Measurements from ENCODE around the gene PTPN4. TPM values are rescaled to one million over a fixed set of nuclear protein-coding genes. Genes with fewer than 3 reads are reported as not detected.

PTPN4 gene
- total and polyA plus RNA-seq, 12 donors: 5.2 to 56.5 (median 40.6) TPM

DNA sequence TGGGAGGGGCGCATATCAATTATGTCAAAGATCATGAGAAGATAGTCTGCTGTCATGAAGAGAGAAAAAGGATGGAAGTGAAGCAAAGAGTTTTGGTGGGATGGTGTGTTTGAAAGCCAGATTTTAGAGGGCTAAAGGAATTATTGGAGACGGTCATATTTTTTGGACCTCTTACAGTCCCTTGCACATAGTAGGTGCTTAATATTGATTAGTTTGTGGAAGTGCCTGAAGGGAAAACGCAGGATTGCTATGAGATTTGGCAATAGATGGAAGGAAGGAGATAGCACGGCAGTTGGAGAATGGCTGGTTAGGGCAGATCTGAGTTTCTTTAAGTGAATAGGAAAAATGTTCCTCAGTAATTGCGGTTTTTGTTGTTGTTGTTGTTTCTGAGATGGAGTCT is 269.1 kb downstream of the PTPN4 start:
- Histone ChIP-seq H3K9me3 (replicated peaks in 1 of 3) (no peaks in the 10 kb centered on the region), H3K27ac (no peak overlapping the region), H3K4me1 (replicated peaks in 1 of 2) (no peaks in the 10 kb centered on the region), H3K36me3 (replicated peaks in 1 of 2) (no peaks in the 10 kb centered on the region), H3K27me3 (no peaks in the 10 kb centered on the region), H3K4me3 (no peak overlapping the region)
- no peak for DNase-seq
- no peak for TF ChIP-seq POLR2A (IDR thresholded peaks at IDR 0.05)
- TF ChIP-seq, protein P1, sequence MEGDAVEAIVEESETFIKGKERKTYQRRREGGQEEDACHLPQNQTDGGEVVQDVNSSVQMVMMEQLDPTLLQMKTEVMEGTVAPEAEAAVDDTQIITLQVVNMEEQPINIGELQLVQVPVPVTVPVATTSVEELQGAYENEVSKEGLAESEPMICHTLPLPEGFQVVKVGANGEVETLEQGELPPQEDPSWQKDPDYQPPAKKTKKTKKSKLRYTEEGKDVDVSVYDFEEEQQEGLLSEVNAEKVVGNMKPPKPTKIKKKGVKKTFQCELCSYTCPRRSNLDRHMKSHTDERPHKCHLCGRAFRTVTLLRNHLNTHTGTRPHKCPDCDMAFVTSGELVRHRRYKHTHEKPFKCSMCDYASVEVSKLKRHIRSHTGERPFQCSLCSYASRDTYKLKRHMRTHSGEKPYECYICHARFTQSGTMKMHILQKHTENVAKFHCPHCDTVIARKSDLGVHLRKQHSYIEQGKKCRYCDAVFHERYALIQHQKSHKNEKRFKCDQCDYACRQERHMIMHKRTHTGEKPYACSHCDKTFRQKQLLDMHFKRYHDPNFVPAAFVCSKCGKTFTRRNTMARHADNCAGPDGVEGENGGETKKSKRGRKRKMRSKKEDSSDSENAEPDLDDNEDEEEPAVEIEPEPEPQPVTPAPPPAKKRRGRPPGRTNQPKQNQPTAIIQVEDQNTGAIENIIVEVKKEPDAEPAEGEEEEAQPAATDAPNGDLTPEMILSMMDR (IDR thresholded peaks at IDR 0.05): no peak
- WGBS, 4 donors: 92 to 95% (median 93%) methylated on average over 5 of the region's 5 CpGs
- intact Hi-C loops (cut with DNase I): no loop called here

DNA sequence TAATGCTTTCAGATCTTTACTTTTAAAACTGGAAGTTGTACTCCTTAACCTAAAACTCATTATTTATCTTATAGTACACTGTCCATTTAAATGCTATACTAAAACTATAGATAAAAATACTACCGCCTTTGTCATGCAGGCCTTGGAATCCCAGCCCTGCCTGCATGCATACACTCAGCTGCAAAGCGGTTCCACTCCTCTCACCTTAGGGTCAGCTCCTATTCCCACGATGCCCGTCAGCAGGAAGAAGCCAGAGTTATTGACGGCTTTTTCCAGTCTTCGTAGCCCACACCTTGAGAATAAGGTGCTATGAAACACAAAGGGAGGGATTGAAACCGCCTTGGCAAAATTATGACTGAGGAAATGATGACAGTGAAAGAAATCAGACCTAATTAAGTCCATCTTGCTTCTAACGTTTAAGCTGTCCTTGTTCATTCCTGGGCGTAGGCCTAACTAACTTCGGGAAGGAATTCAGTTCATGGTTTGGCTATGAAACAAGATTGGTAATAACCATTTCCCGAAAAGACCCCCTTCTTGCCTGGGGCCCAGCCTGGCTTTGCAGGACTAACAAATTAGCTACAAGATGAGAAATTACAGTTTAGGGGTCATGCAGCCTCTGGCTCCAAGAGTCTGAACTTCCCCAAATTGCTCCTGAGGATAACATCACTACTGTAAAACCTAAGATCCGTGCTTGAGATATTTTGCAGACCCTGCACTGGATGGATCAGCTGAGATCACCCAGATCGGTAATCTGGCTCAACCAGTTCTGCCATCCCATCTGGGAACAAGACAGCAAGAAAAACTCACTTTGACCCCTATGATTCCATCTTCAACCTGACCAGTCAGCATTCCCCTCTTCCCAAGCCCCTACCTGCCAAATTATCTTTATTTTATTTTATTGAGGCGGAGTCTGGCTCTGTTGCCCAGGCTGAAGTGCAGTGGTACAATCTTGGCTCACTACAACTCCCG is 270.2 kb downstream of the PTPN4 start:
- intact Hi-C loops (cut with DNase I): no loop called here
- WGBS, 4 donors: 90 to 92% (median 90%) methylated on average over 15 of the region's 15 CpGs

DNA sequence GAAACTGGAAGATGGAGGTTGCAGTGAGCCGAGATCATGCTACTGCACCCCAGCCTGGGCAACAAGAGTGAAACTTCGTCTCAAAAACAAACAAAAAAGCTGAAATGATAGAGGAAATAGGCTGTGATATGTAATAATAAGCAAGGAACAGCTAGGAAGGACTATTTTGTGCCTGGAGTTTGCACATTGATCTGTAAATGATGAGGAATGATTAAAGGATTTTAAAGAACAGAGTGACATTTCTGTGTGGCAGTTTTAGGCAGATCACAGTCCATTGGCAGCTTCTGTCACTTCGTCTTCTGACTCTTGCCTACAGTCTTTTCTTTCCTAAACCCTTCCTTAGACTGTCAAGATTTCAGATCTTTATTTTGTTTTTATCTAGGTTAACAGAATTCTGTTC is 272.6 kb downstream of the PTPN4 start:
- peaks cover 0 to 7% (median 0%) of the 10 kb centered on the region in 3 donors for H3K9me3 ChIP-seq (replicated peaks in 1 of 3)
- no peaks in the 10 kb centered on the region for H3K4me1 ChIP-seq (replicated peaks in 1 of 2)
- H3K4me3 ChIP-seq: no peak overlapping the region
- TF ChIP-seq, protein P1 (IDR thresholded peaks at IDR 0.05): no peak
- TF ChIP-seq POLR2A (IDR thresholded peaks at IDR 0.05): no peak
- no peaks in the 10 kb centered on the region for H3K27me3 ChIP-seq
- intact Hi-C loops (cut with DNase I): no loop called here
- no peak overlapping the region for H3K27ac ChIP-seq
- no peaks in the 10 kb centered on the region for H3K36me3 ChIP-seq (replicated peaks in 1 of 2)
- WGBS, 4 donors: 87 to 93% (median 90%) methylated on average over 3 of the region's 3 CpGs
- no peak for DNase-seq

More for the DNA sequence above, 270.2 kb downstream of the PTPN4 start:
- no peak for DNase-seq
- no peak overlapping the region for H3K4me3 ChIP-seq
- H3K27ac ChIP-seq: no peak overlapping the region
- H3K9me3 ChIP-seq (replicated peaks in 1 of 3): no peaks in the 10 kb centered on the region
- no peaks in the 10 kb centered on the region for H3K27me3 ChIP-seq
- no peaks in the 10 kb centered on the region for H3K36me3 ChIP-seq (replicated peaks in 1 of 2)
- TF ChIP-seq POLR2A (IDR thresholded peaks at IDR 0.05): no peak
- TF ChIP-seq, protein P1 (IDR thresholded peaks at IDR 0.05): no peak
- H3K4me1 ChIP-seq (replicated peaks in 1 of 2): no peaks in the 10 kb centered on the region

Other genes starting within 250 kb of the PTPN4 start
- 1 to 10 TPM in 1 of 9 donors, under 1 TPM in 3, not detected in 5; 0.33 to 1.6 (median 0.44) TPM for gene SCTR, start 235.4 kb upstream of the PTPN4 start, total RNA-seq
- 1 to 10 TPM in 2 of 3 donors, under 1 TPM in 1; 0.35 to 8.3 (median 4.4) TPM for gene SCTR, start 235.4 kb upstream of the PTPN4 start, polyA plus RNA-seq
- gene CFAP221, start 215.5 kb upstream of the PTPN4 start, total RNA-seq: 10 to 100 TPM in 2 of 9 donors, 1 to 10 TPM in 7; 1.1 to 14.0 (median 4.1) TPM
- gene CFAP221, start 215.5 kb upstream of the PTPN4 start, polyA plus RNA-seq: 1 to 10 TPM; 4.3 to 4.8 (median 4.8) TPM
- gene TMEM177, start 80.7 kb upstream of the PTPN4 start, total RNA-seq: 10 to 100 TPM in 6 of 9 donors, 1 to 10 TPM in 3; 3.8 to 25.8 (median 13.9) TPM
- 10 to 100 TPM in 1 of 3 donors, 1 to 10 TPM in 2; 3.9 to 14.4 (median 7.4) TPM for gene TMEM177, start 80.7 kb upstream of the PTPN4 start, polyA plus RNA-seq

Data from adrenal gland (tissue), 12 donors.